Endothelial cell of hepatic sinusoid (primary cell): ENCODE data around the gene AAMP.

Experiments used
- in situ Hi-C: cut with HindIII; loops from 2 replicates; pipeline ENCODE4 v1.10.0; 2017; ENCODE audit warnings: low sequenced_read_pairs

Gene AAMP

GRCh38 chr2:218275371-218276072 is 5.6 kb upstream of the AAMP start:
- in situ Hi-C loops: no loop called here

GRCh38 chr2:218274586-218274985 is 4.6 kb upstream of the AAMP start:
- in situ Hi-C loops: loop anchor here (5.0 kb wide), 1 partner anchor 33 kb away; no protein-coding TSS in a partner anchor

- in situ Hi-C loops: loop anchor here (5.0 kb wide), 1 partner anchor 33 kb away; no protein-coding TSS in a partner anchor
These were observed 3.9 kb upstream of the AAMP start for GRCh38 chr2:218273908-218274249.

GRCh38 chr2:218273214-218273907 is 3.4 kb upstream of the AAMP start:
- in situ Hi-C loops: loop anchor here (5.0 kb wide), 1 partner anchor 34 kb away; no protein-coding TSS in a partner anchor

GRCh38 chr2:218272531-218273212 is 2.7 kb upstream of the AAMP start:
- in situ Hi-C loops: loop anchor here (5.0 kb wide), 1 partner anchor 35 kb away; no protein-coding TSS in a partner anchor

- in situ Hi-C loops: loop anchor here (5.0 kb wide), 1 partner anchor 35 kb away; no protein-coding TSS in a partner anchor
These were observed 2.1 kb upstream of the AAMP start for GRCh38 chr2:218271865-218272530.

GRCh38 chr2:218271487-218271797 is 1.5 kb upstream of the AAMP start:
- in situ Hi-C loops: loop anchor here (5.0 kb wide), 1 partner anchor 36 kb away; no protein-coding TSS in a partner anchor

GRCh38 chr2:218270721-218271486 is 967 bp upstream of the AAMP start:
- in situ Hi-C loops: loop anchor here (5.0 kb wide), 1 partner anchor 36 kb away; no protein-coding TSS in a partner anchor

GRCh38 chr2:218267259-218267658 is 2.7 kb downstream of the AAMP start:
- in situ Hi-C loops: no loop called here

GRCh38 chr2:218266316-218266979 is 3.5 kb downstream of the AAMP start:
- in situ Hi-C loops: no loop called here

- in situ Hi-C loops: no loop called here
These were observed 4.3 kb downstream of the AAMP start for GRCh38 chr2:218265626-218266025.

GRCh38 chr2:218264773-218265561 is 5.0 kb downstream of the AAMP start:
- in situ Hi-C loops: no loop called here

- in situ Hi-C loops: no loop called here
These were observed 5.9 kb downstream of the AAMP start for GRCh38 chr2:218263817-218264641.

- in situ Hi-C loops: no loop called here
These were observed 7.0 kb downstream of the AAMP start for GRCh38 chr2:218262631-218263586.

- in situ Hi-C loops: no loop called here
These were observed 7.7 kb downstream of the AAMP start for GRCh38 chr2:218262237-218262600.

- in situ Hi-C loops: no loop called here
These were observed 8.3 kb downstream of the AAMP start for GRCh38 chr2:218261423-218262236.
